Measurements from ENCODE around the gene B3GLCT.
"Not testable (repeated sequence)": the region's sequence is repeated elsewhere in the genome, so short reads cannot be mapped to it uniquely, and the experiment has no call there.

The B3GLCT gene

GRCh38 chr13:31334547-31334946, 134.8 kb downstream of the B3GLCT start:
- DNase-seq (ENCODE audit: low read depth): no peak
- TF ChIP-seq CTCF (IDR thresholded peaks at IDR 0.05; ENCODE audit: low read depth, low read length, missing control alignments): no peak
- no peak overlapping the region for H3K4me3 ChIP-seq (ENCODE audit: low read depth, low read length)

DNA sequence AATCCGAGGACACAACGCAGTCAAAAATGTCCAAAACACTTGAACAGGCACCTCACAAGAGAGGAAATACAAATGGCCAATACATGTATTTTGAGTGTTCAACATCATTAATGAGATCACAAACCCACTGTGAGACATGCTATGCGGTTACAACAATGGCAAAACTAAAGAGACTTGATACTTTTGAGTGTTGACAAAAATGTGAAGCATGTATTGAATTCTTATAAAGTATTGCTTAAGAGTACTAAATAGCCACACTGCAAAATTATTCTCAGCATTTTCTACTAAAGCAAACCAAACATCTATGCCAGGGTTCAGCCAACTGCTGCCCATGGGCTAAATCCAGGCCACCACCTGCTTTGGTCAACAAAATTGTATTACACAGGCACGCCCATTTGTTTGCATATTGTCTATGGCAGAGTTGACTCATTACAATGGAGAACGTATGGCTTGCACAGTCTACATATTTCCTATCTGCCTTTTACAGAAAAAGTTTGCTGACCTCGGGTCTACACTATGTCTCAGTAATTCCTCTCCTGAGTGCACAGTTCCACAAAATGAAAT, 135.3 kb downstream of the B3GLCT start:
- H3K4me3 ChIP-seq (ENCODE audit: low read depth, low read length): no peak overlapping the region
- TF ChIP-seq CTCF (IDR thresholded peaks at IDR 0.05; ENCODE audit: low read depth, low read length, missing control alignments): no peak
- no peak for DNase-seq (ENCODE audit: low read depth)

GRCh38 chr13:31339616-31340015, 139.8 kb downstream of the B3GLCT start:
- H3K4me3 ChIP-seq (ENCODE audit: low read depth, low read length): not testable (repeated sequence)

GRCh38 chr13:31340848-31341247, 141.1 kb downstream of the B3GLCT start:
- DNase-seq (ENCODE audit: low read depth); H3K4me3 ChIP-seq (ENCODE audit: low read depth, low read length): not testable (repeated sequence)

More at GRCh38 chr13:31339616-31340015, 139.8 kb downstream of the B3GLCT start:
- not testable (repeated sequence) for DNase-seq (ENCODE audit: low read depth)

- DNase-seq (ENCODE audit: low read depth): no peak
- no peak for TF ChIP-seq CTCF (IDR thresholded peaks at IDR 0.05; ENCODE audit: low read depth, low read length, missing control alignments)
- no peak overlapping the region for H3K4me3 ChIP-seq (ENCODE audit: low read depth, low read length)
These were observed 147.1 kb downstream of the B3GLCT start for GRCh38 chr13:31346891-31347290.

DNA sequence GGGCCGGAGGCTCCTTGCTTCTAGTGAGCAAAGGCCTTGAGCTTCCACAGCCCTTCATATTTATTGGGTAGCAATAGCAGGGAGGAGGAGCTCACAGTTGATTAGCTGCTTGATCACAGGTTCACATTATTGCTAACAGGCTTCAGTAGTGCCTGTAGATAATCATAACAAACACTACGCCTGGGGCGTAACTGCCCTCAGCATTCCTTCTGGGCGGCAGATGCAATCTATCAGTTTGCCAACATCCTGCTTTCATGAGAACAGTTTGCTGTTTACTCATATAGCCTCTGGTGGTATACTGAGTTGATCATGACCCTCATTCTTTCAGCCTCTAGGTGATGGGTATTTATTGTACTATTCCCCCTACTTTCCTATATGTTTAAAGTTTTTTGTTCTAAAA, 149.4 kb downstream of the B3GLCT start:
- TF ChIP-seq CTCF (IDR thresholded peaks at IDR 0.05; ENCODE audit: low read depth, low read length, missing control alignments): no peak
- DNase-seq (ENCODE audit: low read depth): no peak
- H3K4me3 ChIP-seq (ENCODE audit: low read depth, low read length): no peak overlapping the region

GRCh38 chr13:31350560-31350959, 150.8 kb downstream of the B3GLCT start:
- no peak for DNase-seq (ENCODE audit: low read depth)
- no peak for TF ChIP-seq CTCF (IDR thresholded peaks at IDR 0.05; ENCODE audit: low read depth, low read length, missing control alignments)
- H3K4me3 ChIP-seq (ENCODE audit: low read depth, low read length): no peak overlapping the region

DNA sequence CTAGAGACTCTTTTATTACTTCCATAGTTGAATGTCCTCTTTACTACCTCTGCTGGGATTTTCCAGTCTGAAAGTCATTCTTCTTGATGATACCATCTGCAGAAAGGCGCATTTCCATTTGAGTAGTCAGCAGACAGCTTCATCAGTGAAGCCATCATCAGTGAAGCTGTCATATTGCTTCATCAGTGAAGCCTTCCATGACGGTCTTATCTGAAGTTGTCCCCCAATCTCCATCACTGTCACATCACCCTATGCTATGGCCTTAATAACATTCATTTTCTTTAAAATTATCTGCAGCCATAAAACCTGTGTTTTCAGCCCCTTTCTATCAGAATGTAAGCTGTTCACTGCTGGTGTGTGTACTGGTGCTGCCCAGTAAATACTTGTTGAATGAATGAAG, 151.6 kb downstream of the B3GLCT start:
- H3K4me3 ChIP-seq (ENCODE audit: low read depth, low read length): no peak overlapping the region
- DNase-seq (ENCODE audit: low read depth): no peak
- TF ChIP-seq CTCF (IDR thresholded peaks at IDR 0.05; ENCODE audit: low read depth, low read length, missing control alignments): no peak
